GM21423 (cell line): ENCODE measurements around the gene PLEKHH3.
A peak's percentile ranks its signal among the peaks of the same experiment; 100 is the strongest.

Experiments
- ATAC-seq: cut with Tn5 transposase; IDR thresholded peaks from one replicate; pipeline ENCODE4 v1.9.1; 2021; ENCODE audit warnings: mild to moderate bottlenecking, moderate library complexity; ENCODE audit not compliant: unreplicated experiment

Gene PLEKHH3, protein sequence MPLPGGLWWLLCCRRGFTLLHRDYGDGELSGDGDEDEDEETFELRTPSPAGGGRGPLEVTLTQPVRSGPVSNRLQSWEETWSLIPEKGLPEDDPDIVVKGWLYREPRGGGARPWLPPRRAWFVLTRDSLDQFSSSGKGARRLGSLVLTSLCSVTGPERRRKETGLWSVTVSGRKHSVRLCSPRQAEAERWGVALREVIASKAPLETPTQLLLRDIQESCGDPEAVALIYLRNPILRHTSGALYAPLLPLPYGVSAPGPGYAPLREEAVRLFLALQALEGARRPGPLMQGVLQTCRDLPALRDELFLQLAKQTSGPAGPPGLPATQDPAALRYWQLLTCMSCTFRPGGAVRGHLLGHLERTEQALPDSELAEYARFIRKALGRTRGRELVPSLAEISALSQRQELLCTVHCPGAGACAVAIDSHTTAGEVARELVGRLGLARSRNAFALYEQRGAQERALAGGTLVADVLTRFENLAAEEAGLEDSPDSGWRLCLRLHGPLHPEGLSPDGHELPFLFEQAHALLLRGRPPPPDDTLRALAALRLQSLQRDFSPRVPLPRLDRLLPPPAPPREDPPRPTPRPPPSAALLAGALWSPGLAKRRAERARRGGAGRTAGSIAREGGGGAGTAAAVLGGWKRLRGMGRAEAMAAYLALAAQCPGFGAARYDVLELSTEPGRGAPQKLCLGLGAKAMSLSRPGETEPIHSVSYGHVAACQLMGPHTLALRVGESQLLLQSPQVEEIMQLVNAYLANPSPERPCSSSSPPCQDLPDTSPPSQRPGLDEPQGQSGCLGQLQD

DNA sequence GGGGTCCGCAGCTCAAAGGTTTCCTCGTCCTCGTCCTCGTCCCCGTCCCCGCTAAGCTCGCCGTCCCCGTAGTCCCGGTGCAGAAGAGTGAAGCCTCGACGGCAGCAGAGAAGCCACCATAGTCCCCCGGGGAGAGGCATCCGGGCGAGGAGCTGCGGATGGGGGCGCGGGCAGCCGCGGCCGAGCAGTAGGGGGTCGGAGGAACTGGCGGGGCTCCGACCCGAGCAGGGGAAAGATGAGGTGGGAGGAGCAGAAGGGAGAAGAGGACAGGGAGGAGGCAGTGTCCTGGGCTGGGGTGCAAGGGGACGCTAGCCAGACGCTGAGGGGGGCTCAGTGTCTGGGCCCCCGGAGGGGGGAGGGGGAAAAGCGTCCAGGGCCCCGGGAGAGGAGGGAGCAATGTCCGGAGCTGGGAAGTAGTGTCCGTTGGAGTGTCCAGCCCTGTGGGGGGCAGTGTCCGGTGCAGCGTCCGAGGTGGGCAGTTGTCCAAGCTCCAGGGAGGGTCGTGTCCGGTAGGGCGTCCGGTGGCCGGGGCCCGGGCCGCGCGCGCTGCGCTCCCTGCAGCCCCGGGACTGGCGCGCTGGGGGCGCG is at the start of gene PLEKHH3:
Gene PLEKHH3, minus strand, starts transcription at position 571 of the 588 bp plus-strand sequence. Its CDS starts 431 bp downstream, at position 140.
- no peak for ATAC-seq

DNA sequence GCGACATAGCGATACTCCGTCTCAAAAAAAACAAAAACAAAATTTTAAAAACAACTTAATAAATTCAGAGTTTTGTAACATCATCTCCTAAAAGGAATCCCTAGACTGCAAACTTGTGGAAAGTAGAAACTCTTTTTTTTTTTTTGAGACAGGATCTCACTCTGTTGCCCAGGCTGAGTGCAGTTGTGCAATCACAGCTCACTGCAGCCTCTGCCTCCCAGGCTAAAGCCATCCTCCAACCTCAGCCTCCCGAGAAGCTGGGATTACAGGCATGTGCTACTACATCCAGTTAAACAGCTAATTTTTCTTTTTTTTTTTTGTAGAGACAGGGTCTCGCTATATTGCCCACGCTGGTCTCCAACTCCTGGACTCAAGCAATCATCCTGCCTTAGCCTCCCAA is 48.3 kb upstream of the PLEKHH3 start:
- no peak for ATAC-seq

DNA sequence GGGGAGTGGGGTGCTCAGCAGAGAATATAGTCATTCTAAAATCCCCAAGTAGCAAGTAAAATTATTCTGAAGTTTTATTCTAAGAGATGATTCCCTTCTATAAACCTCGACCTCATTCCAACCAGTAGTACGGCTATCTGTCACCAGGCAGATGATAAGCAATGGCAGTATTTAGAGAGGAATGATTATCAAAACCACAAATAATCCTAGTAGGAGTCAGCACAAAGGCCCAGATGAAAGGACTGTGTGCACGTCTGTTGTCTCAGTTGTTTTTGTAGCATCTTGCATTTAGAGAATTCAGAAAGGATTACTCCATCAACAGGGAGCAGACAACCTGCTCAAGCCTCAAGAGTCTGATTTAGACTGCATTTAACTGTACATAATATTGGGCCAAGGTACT is 46.8 kb upstream of the PLEKHH3 start:
- ATAC-seq, result no peak

DNA sequence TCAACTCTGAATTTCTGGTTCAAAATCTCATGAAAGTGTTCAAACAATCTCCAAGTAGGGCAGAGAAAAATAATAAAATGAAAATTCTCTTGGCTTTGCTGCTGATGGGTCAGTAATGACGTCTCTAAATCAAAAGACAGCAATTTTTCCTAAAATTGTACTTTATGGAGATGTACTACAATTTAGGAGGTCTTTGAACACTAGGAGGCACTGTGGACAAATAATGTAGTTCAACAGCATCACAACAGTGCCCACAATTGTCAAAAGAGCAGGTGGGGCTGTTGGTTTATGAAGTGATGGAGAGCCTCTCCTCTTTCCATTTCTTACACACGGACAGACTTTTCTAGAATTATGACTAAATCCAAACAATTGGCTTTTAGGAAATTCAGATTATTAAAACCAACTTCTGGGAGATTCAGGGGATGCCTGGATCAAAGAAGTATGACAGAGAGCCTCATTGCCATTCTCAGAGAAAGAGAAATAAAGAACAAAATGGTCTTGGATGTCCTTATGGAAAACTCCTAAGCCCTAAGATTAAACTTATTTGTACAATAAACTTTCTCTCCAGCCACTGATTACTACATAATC is 44.3 kb upstream of the PLEKHH3 start:
- ATAC-seq, result no peak

DNA sequence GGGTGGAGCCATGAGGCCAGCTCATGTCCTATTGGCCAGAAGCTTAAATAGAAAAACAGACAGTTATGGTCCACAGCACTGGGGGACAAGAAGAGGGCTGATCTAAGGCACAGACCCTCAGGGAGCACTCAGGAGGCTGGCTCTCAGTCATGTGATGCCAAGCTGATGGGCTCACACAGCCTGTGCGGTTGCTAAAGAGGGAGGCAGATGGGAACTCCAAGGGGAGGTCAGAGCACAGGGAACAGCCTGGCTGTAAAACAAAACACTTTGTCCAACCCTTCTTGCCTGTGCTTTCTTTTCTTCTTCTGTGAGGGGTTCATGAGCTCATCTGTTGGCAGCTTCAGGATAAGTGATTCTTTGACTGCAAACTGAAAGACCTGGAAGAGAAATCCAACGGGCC is 32.8 kb upstream of the PLEKHH3 start:
- ATAC-seq, result no peak

DNA sequence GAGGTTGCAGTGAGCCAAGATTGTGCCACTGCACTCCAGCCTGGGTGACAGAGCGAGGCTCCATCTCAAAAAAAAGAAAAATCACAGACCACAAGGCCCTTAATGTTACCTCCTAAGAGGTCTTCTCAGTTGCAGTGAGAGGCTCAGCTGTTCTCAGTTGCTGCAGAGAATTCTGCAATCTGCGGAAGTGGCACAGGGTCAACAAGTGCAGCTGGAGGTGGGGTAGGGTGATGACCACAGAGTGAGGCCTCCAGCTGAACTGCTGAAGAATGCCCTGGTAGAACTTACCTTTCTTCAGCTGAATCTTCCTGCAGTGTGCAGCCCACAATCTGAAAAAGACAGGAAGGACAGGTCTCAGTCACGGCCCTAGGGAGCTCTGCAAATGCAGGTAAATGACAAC is 31.8 kb upstream of the PLEKHH3 start:
- ATAC-seq, result no peak

DNA sequence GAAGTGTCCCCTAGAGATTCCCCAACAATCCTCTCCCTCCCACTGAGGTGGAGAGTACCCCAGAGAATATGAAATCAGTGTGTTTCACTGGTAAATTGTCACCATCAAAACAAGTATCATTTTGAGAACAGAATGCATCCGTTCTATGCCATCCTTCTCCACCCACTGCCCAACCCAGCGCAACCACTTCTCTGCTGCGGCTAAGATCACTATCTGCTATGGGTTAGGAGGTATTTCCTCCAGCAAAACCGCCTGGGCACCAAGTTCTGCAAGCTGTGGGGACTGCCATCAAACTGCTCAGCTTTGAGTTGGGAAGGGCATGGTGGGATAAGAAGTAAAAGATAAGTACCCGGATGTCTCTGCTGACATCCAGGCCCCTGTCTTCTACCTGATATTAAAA is 29.9 kb upstream of the PLEKHH3 start:
- ATAC-seq, result no peak

DNA sequence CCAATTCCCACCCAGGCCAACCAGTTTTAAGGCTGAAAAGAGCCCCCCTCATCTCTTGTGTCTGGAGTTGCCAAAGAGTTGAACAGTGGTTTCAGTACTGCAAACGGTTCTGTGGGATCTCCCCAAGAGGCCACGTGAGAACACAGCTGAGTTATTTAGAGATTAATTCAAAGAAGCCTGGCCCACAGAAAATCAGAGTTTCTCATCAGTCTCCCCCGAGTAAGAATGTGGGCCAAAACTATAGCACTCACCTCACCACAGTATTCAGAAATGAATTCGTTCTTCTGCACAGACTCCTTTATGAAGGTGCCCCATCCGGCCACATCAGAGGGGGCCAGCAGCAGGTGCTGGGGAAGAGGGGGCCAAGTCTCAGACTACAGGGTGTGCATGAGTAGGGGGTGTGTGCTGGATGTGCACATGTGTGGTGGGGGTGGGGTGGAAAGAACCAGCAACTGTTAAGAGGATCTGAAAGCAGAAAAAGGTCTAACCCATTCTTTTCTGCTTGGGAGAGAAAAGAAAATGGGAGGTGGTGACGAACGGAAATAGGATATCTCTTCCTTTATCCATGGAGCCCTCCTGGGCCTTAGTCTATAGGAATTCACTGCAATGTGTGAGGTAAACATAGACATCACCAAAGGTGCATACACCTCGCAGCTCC is 28.2 kb upstream of the PLEKHH3 start:
- peak; percentile 62 for ATAC-seq

DNA sequence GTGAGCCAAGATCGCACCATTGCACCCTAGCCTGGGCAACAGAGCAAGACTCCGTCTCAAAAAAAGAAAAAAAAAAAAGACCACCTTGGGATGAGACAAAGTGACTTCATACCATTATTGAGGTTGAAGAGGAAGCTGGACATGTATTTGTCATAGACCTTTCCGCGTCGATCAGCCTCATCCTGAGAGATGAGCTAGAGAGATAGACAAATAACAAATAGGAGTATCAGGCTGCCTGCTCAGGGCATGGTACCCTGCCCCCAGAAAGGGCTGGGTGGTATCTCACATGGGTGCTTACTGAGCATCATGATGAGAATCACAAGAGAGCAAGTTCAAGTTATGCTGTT is 27.7 kb upstream of the PLEKHH3 start:
- peak; percentile 17 for ATAC-seq

DNA sequence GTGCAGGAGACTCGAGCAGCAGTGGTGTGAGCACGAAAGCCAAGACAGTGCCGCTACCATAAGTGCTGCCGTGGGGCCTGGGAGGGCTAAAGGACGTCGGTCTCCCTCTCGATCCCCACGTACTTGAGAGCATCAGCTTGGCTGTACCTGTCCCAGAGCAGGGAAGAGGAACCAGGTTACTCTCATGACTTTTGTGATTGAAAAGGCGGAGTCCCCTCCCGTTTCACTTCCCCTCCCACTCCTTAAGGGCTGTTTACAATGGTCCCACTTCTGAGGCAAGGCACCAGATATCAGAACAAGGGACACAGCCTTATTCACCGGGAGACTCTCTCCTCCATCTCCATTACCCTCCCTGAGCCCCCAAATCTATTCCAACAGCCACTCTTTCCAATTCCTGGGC is 25.7 kb upstream of the PLEKHH3 start:
- no peak for ATAC-seq

DNA sequence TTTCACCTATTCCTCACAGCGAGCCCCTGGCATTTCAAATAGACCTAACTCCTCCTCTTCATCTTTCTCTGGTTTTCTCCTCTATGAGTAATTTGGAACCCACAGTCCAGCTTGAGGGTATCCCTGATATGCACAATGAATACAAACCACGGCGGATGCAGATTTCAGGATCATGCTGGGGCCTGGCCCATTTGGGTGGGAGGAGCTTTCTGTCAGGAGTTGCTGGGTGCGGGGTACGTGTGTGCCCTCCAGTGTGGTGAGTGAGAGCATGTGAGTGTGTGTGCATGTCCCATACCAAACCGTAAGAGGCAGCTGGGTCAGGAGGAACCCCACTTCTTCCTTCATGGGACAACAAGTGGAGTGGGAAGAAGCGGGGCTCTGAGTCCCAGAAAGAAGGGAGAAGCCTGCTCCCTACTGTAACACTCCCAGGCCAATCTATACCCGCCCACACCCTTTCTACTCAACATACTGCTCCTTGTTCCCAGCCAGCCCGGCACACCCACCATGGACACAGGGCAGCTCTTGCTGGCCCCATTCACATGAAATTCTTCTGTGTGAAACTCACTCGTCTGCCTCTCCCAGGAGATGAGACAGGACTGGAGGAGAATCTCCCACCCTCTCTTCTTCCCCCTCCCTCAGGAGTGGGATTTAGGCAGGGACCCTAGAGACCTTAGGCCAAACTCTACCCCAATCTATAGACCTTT is 23.9 kb upstream of the PLEKHH3 start:
- ATAC-seq, result no peak

DNA sequence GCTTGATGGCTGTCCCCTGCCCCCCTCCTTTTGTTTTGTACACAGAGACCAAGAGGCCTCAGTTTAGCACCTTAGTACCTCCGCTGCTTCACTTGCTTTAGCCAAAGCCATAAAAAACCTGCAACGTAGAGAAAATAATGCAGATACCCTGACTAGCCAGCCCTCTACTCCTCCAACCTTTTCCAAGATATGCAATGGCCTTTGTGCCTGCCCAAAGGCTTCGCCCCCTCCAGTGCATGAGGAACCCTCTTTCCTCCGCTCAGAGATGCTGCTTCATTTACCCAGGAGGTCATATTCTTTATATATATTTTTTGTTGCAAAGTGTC is 22.6 kb upstream of the PLEKHH3 start:
- no peak for ATAC-seq

DNA sequence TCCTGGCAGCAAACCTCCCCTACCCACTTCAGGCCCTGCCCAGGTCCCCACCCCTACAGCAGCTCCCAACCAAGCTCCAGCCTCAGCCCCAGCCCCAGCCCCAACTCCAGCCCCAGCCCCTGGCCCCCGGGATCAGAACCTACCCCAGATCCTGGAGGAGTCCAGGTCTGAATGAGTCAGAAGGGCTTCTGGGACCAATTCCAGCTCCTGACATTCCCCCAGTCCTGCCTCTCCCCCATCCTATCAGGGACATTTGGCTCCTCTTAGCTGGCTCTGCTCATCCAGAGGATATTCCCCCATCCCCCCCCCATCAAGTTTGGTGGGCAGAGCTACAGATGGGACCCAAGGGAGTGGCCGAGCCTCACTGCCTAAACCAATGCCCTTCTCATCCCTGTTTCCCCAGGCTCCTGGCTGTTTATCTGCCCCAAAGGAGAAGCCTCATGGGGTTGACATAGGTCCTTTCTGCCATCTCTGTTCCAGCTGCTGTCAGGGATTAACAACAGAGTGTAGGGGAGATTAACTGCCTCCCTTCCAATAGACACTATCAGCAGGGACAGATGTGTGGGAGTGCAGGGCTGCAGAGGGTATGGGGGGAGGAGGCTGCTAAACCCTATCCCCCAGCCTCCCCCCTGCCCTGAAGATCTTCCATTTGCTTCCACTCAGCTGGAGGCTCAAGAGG is 22.1 kb upstream of the PLEKHH3 start:
- ATAC-seq, result no peak

DNA sequence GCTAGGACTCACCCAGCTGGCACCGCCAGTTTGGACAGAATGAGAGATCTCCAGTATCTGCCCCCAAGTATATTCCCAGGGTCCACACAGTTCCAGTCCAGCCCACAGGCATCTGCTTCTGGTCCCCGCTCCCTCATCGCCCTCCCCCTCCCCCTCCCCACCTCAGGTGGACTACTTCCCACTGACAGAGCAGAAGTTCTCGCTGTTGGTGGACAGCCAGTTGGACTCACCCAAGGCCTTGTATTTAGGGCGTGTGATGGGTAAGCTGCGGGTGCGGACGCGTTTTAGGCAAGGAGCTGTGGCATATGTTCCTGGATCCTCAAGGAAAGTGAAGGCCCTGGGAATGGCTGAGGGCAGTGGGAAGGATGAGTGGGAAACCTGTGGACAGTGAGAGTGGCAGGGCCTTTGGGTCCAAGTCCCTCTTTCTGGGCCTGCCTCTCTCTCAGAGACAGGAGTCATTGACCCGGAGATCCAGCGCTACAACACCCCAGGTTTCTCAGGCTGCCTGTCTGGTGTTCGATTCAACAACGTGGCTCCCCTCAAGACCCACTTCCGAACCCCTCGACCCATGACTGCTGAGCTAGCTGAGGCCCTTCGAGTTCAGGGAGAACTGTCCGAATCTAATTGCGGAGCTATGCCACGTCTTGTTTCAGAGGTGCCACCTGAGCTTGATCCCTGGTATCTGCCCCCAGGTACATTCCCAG is 20.5 kb upstream of the PLEKHH3 start:
- ATAC-seq, result no peak

DNA sequence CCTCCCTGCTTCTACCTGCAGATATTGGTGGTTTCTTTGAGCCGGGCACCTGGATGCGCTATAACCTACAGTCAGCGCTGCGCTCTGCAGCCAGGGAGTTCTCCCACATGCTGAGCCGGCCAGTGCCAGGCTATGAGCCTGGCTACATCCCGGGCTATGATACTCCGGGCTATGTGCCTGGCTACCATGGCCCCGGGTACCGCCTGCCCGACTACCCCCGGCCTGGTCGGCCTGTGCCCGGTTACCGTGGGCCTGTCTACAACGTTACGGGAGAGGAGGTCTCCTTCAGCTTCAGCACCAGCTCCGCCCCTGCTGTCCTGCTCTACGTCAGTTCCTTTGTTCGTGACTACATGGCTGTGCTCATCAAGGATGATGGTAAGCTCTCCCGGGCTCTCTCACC is 18.7 kb upstream of the PLEKHH3 start:
- no peak for ATAC-seq

DNA sequence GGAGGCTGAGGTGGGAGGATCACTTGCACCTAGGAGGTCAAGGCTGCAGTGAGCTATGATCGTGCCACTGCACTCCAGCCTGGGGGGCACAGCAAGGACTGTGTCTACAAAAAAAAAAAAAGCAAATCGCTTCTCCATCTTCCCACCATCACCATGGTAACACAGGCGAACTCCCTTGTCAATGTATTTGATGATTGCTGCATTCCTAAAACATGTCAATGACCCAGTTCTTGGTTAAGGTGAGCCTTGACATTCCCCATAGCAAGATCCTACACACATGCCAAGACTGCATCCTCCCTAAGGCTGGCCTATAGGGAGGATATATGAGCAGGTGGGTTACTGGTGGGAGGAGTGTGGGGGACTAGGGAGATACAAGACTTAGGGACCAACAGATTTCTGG is 17.7 kb upstream of the PLEKHH3 start:
- ATAC-seq, result no peak

DNA sequence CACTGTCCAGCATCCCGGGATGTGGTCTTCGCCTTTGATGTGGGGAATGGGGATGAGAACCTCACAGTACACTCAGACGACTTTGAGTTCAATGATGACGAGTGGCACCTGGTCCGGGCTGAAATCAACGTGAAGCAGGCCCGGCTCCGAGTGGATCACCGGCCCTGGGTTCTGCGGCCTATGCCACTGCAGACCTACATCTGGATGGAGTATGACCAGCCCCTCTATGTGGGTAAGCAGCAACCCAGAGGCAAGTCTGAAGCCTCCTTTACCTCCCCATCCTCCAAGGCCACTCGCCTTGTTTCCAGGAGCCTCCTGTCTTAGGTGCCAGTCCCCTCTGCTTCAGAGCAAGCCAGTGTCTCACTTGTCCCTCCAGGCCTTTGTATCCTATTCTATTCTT is 15.7 kb upstream of the PLEKHH3 start:
- ATAC-seq, result no peak

DNA sequence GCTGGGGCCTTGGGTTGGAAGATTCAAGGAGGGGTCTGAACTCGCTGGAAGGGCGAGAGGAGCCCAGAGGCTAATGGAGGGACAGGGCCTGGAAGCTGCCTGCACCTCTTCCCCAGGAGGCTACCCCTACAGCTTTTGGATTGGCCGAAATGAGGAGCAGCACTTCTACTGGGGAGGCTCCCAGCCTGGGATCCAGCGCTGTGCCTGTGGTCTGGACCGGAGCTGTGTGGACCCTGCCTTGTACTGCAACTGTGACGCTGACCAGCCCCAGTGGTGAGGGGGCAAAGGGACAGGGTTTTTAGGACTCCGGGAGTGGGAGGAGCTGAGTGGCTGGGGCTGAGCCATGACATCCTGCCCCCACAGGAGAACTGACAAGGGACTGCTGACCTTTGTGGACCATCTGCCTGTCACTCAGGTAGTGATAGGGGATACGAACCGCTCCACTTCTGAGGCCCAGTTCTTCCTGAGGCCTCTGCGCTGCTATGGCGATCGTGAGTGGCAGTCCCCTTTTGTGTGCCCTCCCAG is 14.3 kb upstream of the PLEKHH3 start:
- no peak for ATAC-seq

DNA sequence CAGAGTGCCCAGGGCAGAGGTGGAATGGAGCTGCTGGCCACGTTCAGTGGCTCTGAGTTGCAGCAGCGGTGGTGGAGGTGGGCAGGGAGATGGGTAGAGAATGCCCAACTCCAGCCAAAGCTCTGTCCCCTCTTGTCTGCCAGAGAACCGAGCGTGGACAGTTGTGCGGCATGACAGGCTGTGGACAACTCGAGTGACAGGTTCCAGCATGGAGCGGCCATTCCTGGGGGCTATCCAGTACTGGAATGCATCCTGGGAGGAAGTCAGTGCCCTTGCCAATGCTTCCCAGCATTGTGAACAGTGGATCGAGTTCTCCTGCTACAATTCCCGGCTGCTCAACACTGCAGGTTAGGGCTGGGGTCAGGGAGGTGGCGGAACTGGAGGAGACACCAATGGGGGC is 13.8 kb upstream of the PLEKHH3 start:
- ATAC-seq, result no peak
